WTC11 (cell line): ENCODE results near the gene APLF. TPM values are rescaled to one million over a fixed set of nuclear protein-coding genes. Genes with fewer than 3 reads are reported as not detected.

ENCODE experiments used
- ATAC-seq: fragments of 200-7000 bp; cut with Tn5 transposase; 2 replicates; pipeline ENCODE4 v1.10.0; 2021; ENCODE audit warnings: mild to moderate bottlenecking, moderate library complexity
- CTCF ChIA-PET: fragments of 300-600 bp; sonication (Branson Sonifier 250); formaldehyde crosslinking; loops from one replicate; lab custom pipeline; 2021; ENCODE audit warnings: antibody characterized with exemption; lab: Charles Lee
- POLR2A ChIA-PET: fragments of 350-600 bp; sonication (Branson Sonifier 250); formaldehyde crosslinking; loops from one replicate; lab custom pipeline; 2021; ENCODE audit warnings: antibody characterized with exemption; lab: Charles Lee
- DNase-seq: peaks from one replicate; pipeline ENCODE4 v3.0.0; 2021; ENCODE audit warnings: low spot score
- H3K27ac Mint-ChIP-seq: 2 replicates; pipeline ENCODE4 v1.8.0; 2021; ENCODE audit warnings: mixed read lengths
- H3K27me3 Mint-ChIP-seq: 2 replicates; pipeline ENCODE4 v1.8.0; 2021; ENCODE audit warnings: low read depth, mild to moderate bottlenecking, moderate library complexity, mixed read lengths
- H3K36me3 Mint-ChIP-seq: 2 replicates; pipeline ENCODE4 v1.8.0; 2021; ENCODE audit warnings: mixed read lengths
- H3K4me1 Mint-ChIP-seq: 2 replicates; pipeline ENCODE4 v1.8.0; 2022; ENCODE audit warnings: mixed read lengths
- H3K4me3 Mint-ChIP-seq: 2 replicates; pipeline ENCODE4 v1.8.0; 2021; ENCODE audit warnings: mild to moderate bottlenecking, moderate library complexity, mixed read lengths
- H3K9me3 Mint-ChIP-seq: 2 replicates; pipeline ENCODE4 v1.8.0; 2021; ENCODE audit warnings: mixed read lengths
- ARID4B ChIP-seq: sonication (generic); formaldehyde crosslinking; IDR thresholded peaks from 2 replicates; pipeline ENCODE4 v1.8.0; 2023; ENCODE audit warnings: missing genetic modification reagents, mild to moderate bottlenecking, borderline replicate concordance
- ELF4 ChIP-seq: sonication (generic); formaldehyde crosslinking; IDR thresholded peaks from 2 replicates; pipeline ENCODE4 v1.8.1; 2022; ENCODE audit warnings: low read depth, mild to moderate bottlenecking, moderate library complexity, missing genetic modification reagents
- ESRRA ChIP-seq: sonication (generic); formaldehyde crosslinking; IDR thresholded peaks from 2 replicates; pipeline ENCODE4 v1.8.1; 2022; ENCODE audit warnings: mild to moderate bottlenecking, missing genetic modification reagents, borderline replicate concordance
- IRF2 ChIP-seq: sonication (generic); formaldehyde crosslinking; IDR thresholded peaks from 2 replicates; pipeline ENCODE4 v1.8.0; 2022; ENCODE audit warnings: low read depth, missing genetic modification reagents, borderline replicate concordance
- MAX ChIP-seq: sonication (generic); formaldehyde crosslinking; IDR thresholded peaks from 2 replicates; pipeline ENCODE4 v1.8.0; 2022; ENCODE audit warnings: mild to moderate bottlenecking, missing genetic modification reagents
- RELA ChIP-seq: sonication (generic); formaldehyde crosslinking; IDR thresholded peaks from 2 replicates; pipeline ENCODE4 v1.8.1; 2022; ENCODE audit warnings: missing genetic modification reagents, mild to moderate bottlenecking, borderline replicate concordance
- SP1 ChIP-seq: sonication (generic); formaldehyde crosslinking; conservative IDR thresholded peaks from 2 replicates; pipeline ENCODE4 v1.8.1; 2022; ENCODE audit warnings: missing genetic modification reagents
- ZNF138 ChIP-seq: sonication (generic); formaldehyde crosslinking; conservative IDR thresholded peaks from 2 replicates; pipeline ENCODE4 v1.8.1; 2022; ENCODE audit warnings: mild to moderate bottlenecking, moderate library complexity, missing genetic modification reagents
- ZNF263 ChIP-seq: sonication (generic); formaldehyde crosslinking; IDR thresholded peaks from 2 replicates; pipeline ENCODE4 v1.8.1; 2022; ENCODE audit warnings: low read depth, mild to moderate bottlenecking, moderate library complexity, missing genetic modification reagents
- ZNF416 ChIP-seq: fragments of 250-450 bp; sonication (Bioruptor Pico); IDR thresholded peaks from 2 replicates; pipeline ENCODE4 v1.9.0; 2021; ENCODE audit warnings: mild to moderate bottlenecking, inconsistent platforms
- total RNA-seq: library from RNA; stranded (reverse); gene quantifications from 3 replicates; pipeline ENCODE4 v1.2.3, GENCODE V29; 2021
- TF ChIP-seq, protein P1 (sequence below): sonication (generic); formaldehyde crosslinking; conservative IDR thresholded peaks from 2 replicates; pipeline ENCODE4 v1.8.1; 2023; ENCODE audit warnings: mild to moderate bottlenecking, low read depth, missing genetic modification reagents, moderate library complexity
- TF ChIP-seq, protein P2 (sequence below): sonication (generic); formaldehyde crosslinking; IDR thresholded peaks from 2 replicates; pipeline ENCODE4 v1.8.1; 2022; ENCODE audit warnings: mild to moderate bottlenecking, missing genetic modification reagents, moderate library complexity, borderline replicate concordance
- TF ChIP-seq, protein P3 (sequence below): sonication (generic); formaldehyde crosslinking; IDR thresholded peaks from 2 replicates; pipeline ENCODE4 v1.8.1; 2023; ENCODE audit warnings: mild to moderate bottlenecking, missing genetic modification reagents
- TF ChIP-seq, protein P4 (sequence below): sonication (generic); formaldehyde crosslinking; conservative IDR thresholded peaks from 2 replicates; pipeline ENCODE4 v1.8.1; 2022; ENCODE audit warnings: mild to moderate bottlenecking, missing genetic modification reagents
- TF ChIP-seq, protein P5 (sequence below): fragments of 250-450 bp; sonication (Bioruptor Pico); conservative IDR thresholded peaks from 2 replicates; pipeline ENCODE4 v1.9.0; 2021; ENCODE audit warnings: mild to moderate bottlenecking
- TF ChIP-seq, protein P6 (sequence below): sonication (generic); formaldehyde crosslinking; IDR thresholded peaks from 2 replicates; pipeline ENCODE4 v1.8.1; 2022; ENCODE audit warnings: missing genetic modification reagents, borderline replicate concordance

The APLF gene
- total RNA-seq, 1 experiment from 2014 or later, result 2.7 TPM

- CTCF ChIA-PET, result interaction anchor here (0.6 to 1.6 kb wide), 5 partner anchors 16 to 269 kb away, joined by 3 to 7 read pairs (median 4); partner anchors contain the start of gene FBXO48
- H3K9me3 Mint-ChIP-seq, result no peaks in the 10 kb centered on the region
- TF ChIP-seq SP1 (CRISPR knock-in tag) (no peak), IRF2 (CRISPR knock-in tag) (no peak), ARID4B (CRISPR knock-in tag) (no peak), ESRRA (CRISPR knock-in tag) (no peak), ZNF263 (CRISPR knock-in tag) (no peak), ZNF416 (no peak), ZNF138 (CRISPR knock-in tag) (no peak), MAX (no peak), ELF4 (CRISPR knock-in tag) (no peak), RELA (no peak)
- TF ChIP-seq, protein P1, sequence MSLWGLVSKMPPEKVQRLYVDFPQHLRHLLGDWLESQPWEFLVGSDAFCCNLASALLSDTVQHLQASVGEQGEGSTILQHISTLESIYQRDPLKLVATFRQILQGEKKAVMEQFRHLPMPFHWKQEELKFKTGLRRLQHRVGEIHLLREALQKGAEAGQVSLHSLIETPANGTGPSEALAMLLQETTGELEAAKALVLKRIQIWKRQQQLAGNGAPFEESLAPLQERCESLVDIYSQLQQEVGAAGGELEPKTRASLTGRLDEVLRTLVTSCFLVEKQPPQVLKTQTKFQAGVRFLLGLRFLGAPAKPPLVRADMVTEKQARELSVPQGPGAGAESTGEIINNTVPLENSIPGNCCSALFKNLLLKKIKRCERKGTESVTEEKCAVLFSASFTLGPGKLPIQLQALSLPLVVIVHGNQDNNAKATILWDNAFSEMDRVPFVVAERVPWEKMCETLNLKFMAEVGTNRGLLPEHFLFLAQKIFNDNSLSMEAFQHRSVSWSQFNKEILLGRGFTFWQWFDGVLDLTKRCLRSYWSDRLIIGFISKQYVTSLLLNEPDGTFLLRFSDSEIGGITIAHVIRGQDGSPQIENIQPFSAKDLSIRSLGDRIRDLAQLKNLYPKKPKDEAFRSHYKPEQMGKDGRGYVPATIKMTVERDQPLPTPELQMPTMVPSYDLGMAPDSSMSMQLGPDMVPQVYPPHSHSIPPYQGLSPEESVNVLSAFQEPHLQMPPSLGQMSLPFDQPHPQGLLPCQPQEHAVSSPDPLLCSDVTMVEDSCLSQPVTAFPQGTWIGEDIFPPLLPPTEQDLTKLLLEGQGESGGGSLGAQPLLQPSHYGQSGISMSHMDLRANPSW (CRISPR knock-in tag), result no peak
- TF ChIP-seq, protein P2, sequence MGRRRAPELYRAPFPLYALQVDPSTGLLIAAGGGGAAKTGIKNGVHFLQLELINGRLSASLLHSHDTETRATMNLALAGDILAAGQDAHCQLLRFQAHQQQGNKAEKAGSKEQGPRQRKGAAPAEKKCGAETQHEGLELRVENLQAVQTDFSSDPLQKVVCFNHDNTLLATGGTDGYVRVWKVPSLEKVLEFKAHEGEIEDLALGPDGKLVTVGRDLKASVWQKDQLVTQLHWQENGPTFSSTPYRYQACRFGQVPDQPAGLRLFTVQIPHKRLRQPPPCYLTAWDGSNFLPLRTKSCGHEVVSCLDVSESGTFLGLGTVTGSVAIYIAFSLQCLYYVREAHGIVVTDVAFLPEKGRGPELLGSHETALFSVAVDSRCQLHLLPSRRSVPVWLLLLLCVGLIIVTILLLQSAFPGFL (CRISPR knock-in tag), result no peak
- TF ChIP-seq, protein P3, sequence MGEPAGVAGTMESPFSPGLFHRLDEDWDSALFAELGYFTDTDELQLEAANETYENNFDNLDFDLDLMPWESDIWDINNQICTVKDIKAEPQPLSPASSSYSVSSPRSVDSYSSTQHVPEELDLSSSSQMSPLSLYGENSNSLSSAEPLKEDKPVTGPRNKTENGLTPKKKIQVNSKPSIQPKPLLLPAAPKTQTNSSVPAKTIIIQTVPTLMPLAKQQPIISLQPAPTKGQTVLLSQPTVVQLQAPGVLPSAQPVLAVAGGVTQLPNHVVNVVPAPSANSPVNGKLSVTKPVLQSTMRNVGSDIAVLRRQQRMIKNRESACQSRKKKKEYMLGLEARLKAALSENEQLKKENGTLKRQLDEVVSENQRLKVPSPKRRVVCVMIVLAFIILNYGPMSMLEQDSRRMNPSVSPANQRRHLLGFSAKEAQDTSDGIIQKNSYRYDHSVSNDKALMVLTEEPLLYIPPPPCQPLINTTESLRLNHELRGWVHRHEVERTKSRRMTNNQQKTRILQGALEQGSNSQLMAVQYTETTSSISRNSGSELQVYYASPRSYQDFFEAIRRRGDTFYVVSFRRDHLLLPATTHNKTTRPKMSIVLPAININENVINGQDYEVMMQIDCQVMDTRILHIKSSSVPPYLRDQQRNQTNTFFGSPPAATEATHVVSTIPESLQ (CRISPR knock-in tag), result no peak
- TF ChIP-seq, protein P4, sequence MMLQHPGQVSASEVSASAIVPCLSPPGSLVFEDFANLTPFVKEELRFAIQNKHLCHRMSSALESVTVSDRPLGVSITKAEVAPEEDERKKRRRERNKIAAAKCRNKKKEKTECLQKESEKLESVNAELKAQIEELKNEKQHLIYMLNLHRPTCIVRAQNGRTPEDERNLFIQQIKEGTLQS (CRISPR knock-in tag), result no peak
- TF ChIP-seq, protein P5, sequence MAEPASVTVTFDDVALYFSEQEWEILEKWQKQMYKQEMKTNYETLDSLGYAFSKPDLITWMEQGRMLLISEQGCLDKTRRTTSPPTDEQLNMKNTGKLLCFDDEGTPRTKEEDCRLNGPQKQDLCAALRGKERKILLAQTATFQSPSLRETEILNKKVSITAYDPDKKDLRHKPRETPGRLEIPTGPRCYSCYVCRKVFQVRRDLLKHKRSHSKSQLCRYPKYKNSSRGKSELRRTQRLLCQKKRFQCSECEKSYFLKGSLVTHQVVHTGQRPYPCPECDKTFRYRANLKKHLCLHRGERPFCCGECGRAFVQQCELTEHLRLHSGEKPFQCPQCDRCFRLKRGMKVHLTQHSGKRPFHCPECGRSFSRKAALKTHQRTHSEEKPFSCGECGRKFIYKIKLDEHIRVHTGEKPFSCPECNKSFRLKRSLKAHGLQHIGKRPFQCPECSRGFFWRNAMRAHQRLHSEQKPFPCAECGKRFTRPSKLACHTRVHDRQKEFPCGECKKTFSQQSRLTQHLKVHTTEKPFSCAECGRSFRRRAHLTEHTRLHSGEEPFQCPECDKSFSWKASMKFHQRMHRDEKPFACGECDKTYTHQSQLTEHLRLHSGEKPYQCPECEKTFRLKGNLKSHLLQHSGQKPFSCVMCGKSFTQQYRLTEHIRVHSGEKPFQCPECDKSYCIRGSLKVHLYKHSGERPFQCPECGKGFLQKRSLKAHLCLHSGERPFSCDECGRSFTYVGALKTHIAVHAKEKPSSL (CRISPR knock-in tag), result no peak
- TF ChIP-seq, protein P6, sequence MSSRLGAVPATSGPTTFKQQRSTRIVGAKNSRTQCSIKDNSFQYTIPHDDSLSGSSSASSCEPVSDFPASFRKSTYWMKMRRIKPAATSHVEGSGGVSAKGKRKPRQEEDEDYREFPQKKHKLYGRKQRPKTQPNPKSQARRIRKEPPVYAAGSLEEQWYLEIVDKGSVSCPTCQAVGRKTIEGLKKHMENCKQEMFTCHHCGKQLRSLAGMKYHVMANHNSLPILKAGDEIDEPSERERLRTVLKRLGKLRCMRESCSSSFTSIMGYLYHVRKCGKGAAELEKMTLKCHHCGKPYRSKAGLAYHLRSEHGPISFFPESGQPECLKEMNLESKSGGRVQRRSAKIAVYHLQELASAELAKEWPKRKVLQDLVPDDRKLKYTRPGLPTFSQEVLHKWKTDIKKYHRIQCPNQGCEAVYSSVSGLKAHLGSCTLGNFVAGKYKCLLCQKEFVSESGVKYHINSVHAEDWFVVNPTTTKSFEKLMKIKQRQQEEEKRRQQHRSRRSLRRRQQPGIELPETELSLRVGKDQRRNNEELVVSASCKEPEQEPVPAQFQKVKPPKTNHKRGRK, result no peak
- H3K27ac Mint-ChIP-seq, result no peak overlapping the region
- DNase-seq (no peak), ATAC-seq (peak; percentile 82)
- H3K27me3 Mint-ChIP-seq, result no peaks in the 10 kb centered on the region
- POLR2A ChIA-PET, result no interaction called here
- H3K36me3 Mint-ChIP-seq, result no peaks in the 10 kb centered on the region
- H3K4me3 Mint-ChIP-seq, result no peak overlapping the region
- no peaks in the 10 kb centered on the region for H3K4me1 Mint-ChIP-seq
Observed at GRCh38 chr2:68483011-68483410, 15.6 kb downstream of the APLF start.
